Measurements from ENCODE around the gene FHOD1. TPM values are rescaled to one million over a fixed set of nuclear protein-coding genes. Genes with fewer than 3 reads are reported as not detected.

Gene FHOD1
- total RNA-seq, 1 experiment from 2014 or later = 33.1 TPM

GRCh38 chr16:67258161-67258835 is 11.0 kb upstream of the FHOD1 start:
- Histone ChIP-seq H3K4me1 (ENCODE audit: low read length) (no peaks in the 10 kb centered on the region), H3K9ac (ENCODE audit: low read length) (no peak overlapping the region), H3K4me2 (ENCODE audit: low read depth, low read length, poor library complexity, severe bottlenecking) (no peak overlapping the region), H3K36me3 (ENCODE audit: insufficient read depth, low read length) (no peaks in the 10 kb centered on the region), H3K27ac (ENCODE audit: low read length) (no peak overlapping the region), H3K9me2 (replicated peaks; ENCODE audit: insufficient read depth, low read length) (no peaks in the 10 kb centered on the region), H2AFZ (ENCODE audit: low read length) (no peak overlapping the region), H3K79me2 (ENCODE audit: low read length) (no peaks in the 10 kb centered on the region), H3K27me3 (ENCODE audit: low read length) (no peaks in the 10 kb centered on the region), H3K4me3 (ENCODE audit: low read length) (no peak overlapping the region), H3K9me3 (ENCODE audit: low read length) (no peaks in the 10 kb centered on the region), H4K20me1 (ENCODE audit: insufficient read depth, low read depth, low read length) (no peaks in the 10 kb centered on the region)
- DNase-seq = no peak

- Histone ChIP-seq H2AFZ (ENCODE audit: low read length) (no peak overlapping the region), H3K27ac (ENCODE audit: low read length) (no peak overlapping the region), H3K27me3 (ENCODE audit: low read length) (no peaks in the 10 kb centered on the region), H3K79me2 (ENCODE audit: low read length) (no peaks in the 10 kb centered on the region), H4K20me1 (ENCODE audit: insufficient read depth, low read depth, low read length) (no peaks in the 10 kb centered on the region), H3K9me3 (ENCODE audit: low read length) (no peaks in the 10 kb centered on the region), H3K36me3 (ENCODE audit: insufficient read depth, low read length) (no peaks in the 10 kb centered on the region), H3K9me2 (replicated peaks; ENCODE audit: insufficient read depth, low read length) (no peaks in the 10 kb centered on the region), H3K9ac (ENCODE audit: low read length) (no peak overlapping the region), H3K4me3 (ENCODE audit: low read length) (no peak overlapping the region), H3K4me1 (ENCODE audit: low read length) (no peaks in the 10 kb centered on the region), H3K4me2 (ENCODE audit: low read depth, low read length, poor library complexity, severe bottlenecking) (no peak overlapping the region)
- DNase-seq = no peak
These were observed 10.3 kb upstream of the FHOD1 start for GRCh38 chr16:67257486-67258160.

- Histone ChIP-seq H3K79me2 (ENCODE audit: low read length) (no peaks in the 10 kb centered on the region), H3K27ac (ENCODE audit: low read length) (no peak overlapping the region), H4K20me1 (ENCODE audit: insufficient read depth, low read depth, low read length) (no peaks in the 10 kb centered on the region), H2AFZ (ENCODE audit: low read length) (no peak overlapping the region), H3K4me1 (ENCODE audit: low read length) (no peaks in the 10 kb centered on the region), H3K27me3 (ENCODE audit: low read length) (no peaks in the 10 kb centered on the region), H3K9me2 (replicated peaks; ENCODE audit: insufficient read depth, low read length) (no peaks in the 10 kb centered on the region), H3K36me3 (ENCODE audit: insufficient read depth, low read length) (no peaks in the 10 kb centered on the region), H3K4me2 (ENCODE audit: low read depth, low read length, poor library complexity, severe bottlenecking) (no peak overlapping the region), H3K9ac (ENCODE audit: low read length) (no peak overlapping the region), H3K4me3 (ENCODE audit: low read length) (no peak overlapping the region), H3K9me3 (ENCODE audit: low read length) (no peaks in the 10 kb centered on the region)
- DNase-seq = peak; percentile 38
These were observed 9.5 kb upstream of the FHOD1 start for GRCh38 chr16:67256701-67257230.

GRCh38 chr16:67255553-67256221 is 8.4 kb upstream of the FHOD1 start:
- no peak overlapping the region for H3K9ac ChIP-seq (ENCODE audit: low read length)
- peaks cover 2% of the 10 kb centered on the region; the same call in 1 of the 2 replicates for H3K4me1 ChIP-seq (ENCODE audit: low read length)
- H3K36me3 ChIP-seq (ENCODE audit: insufficient read depth, low read length) = no peaks in the 10 kb centered on the region
- H4K20me1 ChIP-seq (ENCODE audit: insufficient read depth, low read depth, low read length) = no peaks in the 10 kb centered on the region
- H3K79me2 ChIP-seq (ENCODE audit: low read length) = no peaks in the 10 kb centered on the region
- H3K9me2 ChIP-seq (replicated peaks; ENCODE audit: insufficient read depth, low read length) = no peaks in the 10 kb centered on the region
- H3K4me2 ChIP-seq (ENCODE audit: low read depth, low read length, poor library complexity, severe bottlenecking) = no peak overlapping the region
- no peak overlapping the region for H3K4me3 ChIP-seq (ENCODE audit: low read length)
- no peaks in the 10 kb centered on the region for H3K9me3 ChIP-seq (ENCODE audit: low read length)
- no peak overlapping the region for H3K27ac ChIP-seq (ENCODE audit: low read length)
- H3K27me3 ChIP-seq (ENCODE audit: low read length) = no peaks in the 10 kb centered on the region
- no peak overlapping the region for H2AFZ ChIP-seq (ENCODE audit: low read length)
- no peak for DNase-seq

- Histone ChIP-seq H3K4me3 (ENCODE audit: low read length) (no peak overlapping the region), H3K9ac (ENCODE audit: low read length) (no peak overlapping the region), H2AFZ (ENCODE audit: low read length) (no peak overlapping the region), H3K4me2 (ENCODE audit: low read depth, low read length, poor library complexity, severe bottlenecking) (no peak overlapping the region), H4K20me1 (ENCODE audit: insufficient read depth, low read depth, low read length) (no peaks in the 10 kb centered on the region), H3K9me3 (ENCODE audit: low read length) (no peaks in the 10 kb centered on the region), H3K36me3 (ENCODE audit: insufficient read depth, low read length) (no peaks in the 10 kb centered on the region), H3K9me2 (replicated peaks; ENCODE audit: insufficient read depth, low read length) (no peaks in the 10 kb centered on the region), H3K27ac (ENCODE audit: low read length) (no peak overlapping the region), H3K79me2 (ENCODE audit: low read length) (no peaks in the 10 kb centered on the region), H3K27me3 (ENCODE audit: low read length) (no peaks in the 10 kb centered on the region), H3K4me1 (ENCODE audit: low read length) (peaks cover 9% of the 10 kb centered on the region)
- no peak for DNase-seq
These were observed 7.7 kb upstream of the FHOD1 start for GRCh38 chr16:67254801-67255552.

- no peak overlapping the region for H3K9ac ChIP-seq (ENCODE audit: low read length)
- no peak overlapping the region for H3K4me2 ChIP-seq (ENCODE audit: low read depth, low read length, poor library complexity, severe bottlenecking)
- H3K36me3 ChIP-seq (ENCODE audit: insufficient read depth, low read length) = no peaks in the 10 kb centered on the region
- no peaks in the 10 kb centered on the region for H3K9me3 ChIP-seq (ENCODE audit: low read length)
- DNase-seq = peak; percentile 38
- H3K4me1 ChIP-seq (ENCODE audit: low read length) = peaks cover 29% of the 10 kb centered on the region
- H4K20me1 ChIP-seq (ENCODE audit: insufficient read depth, low read depth, low read length) = no peaks in the 10 kb centered on the region
- H3K27ac ChIP-seq (ENCODE audit: low read length) = no peak overlapping the region
- H3K4me3 ChIP-seq (ENCODE audit: low read length) = no peak overlapping the region
- no peaks in the 10 kb centered on the region for H3K9me2 ChIP-seq (replicated peaks; ENCODE audit: insufficient read depth, low read length)
- no peaks in the 10 kb centered on the region for H3K79me2 ChIP-seq (ENCODE audit: low read length)
- no peaks in the 10 kb centered on the region for H3K27me3 ChIP-seq (ENCODE audit: low read length)
- H2AFZ ChIP-seq (ENCODE audit: low read length) = no peak overlapping the region
These were observed 5.6 kb upstream of the FHOD1 start for GRCh38 chr16:67252609-67253497.

- Histone ChIP-seq H4K20me1 (ENCODE audit: insufficient read depth, low read depth, low read length) (0 out of 2 replicates have a peak, but pooled peaks cover 2% of the 10 kb centered on the region), H3K27ac (ENCODE audit: low read length) (peak overlapping the region; percentile 61), H2AFZ (ENCODE audit: low read length) (no peak overlapping the region), H3K4me3 (ENCODE audit: low read length) (peak overlapping the region; percentile 88), H3K9me2 (replicated peaks; ENCODE audit: insufficient read depth, low read length) (no peaks in the 10 kb centered on the region), H3K4me1 (ENCODE audit: low read length) (peaks cover 43% of the 10 kb centered on the region), H3K36me3 (ENCODE audit: insufficient read depth, low read length) (no peaks in the 10 kb centered on the region), H3K27me3 (ENCODE audit: low read length) (no peaks in the 10 kb centered on the region), H3K4me2 (ENCODE audit: low read depth, low read length, poor library complexity, severe bottlenecking) (peak overlapping the region; percentile 95), H3K79me2 (ENCODE audit: low read length) (peaks cover 11% of the 10 kb centered on the region; the same call in 1 of the 2 replicates), H3K9me3 (ENCODE audit: low read length) (no peaks in the 10 kb centered on the region), H3K9ac (ENCODE audit: low read length) (peak overlapping the region; percentile 90)
- DNase-seq = no peak
These were observed 2.7 kb upstream of the FHOD1 start for GRCh38 chr16:67250045-67250327.
